SK-N-SH treated with all-trans-retinoic acid at 6 μM for 48 hours (cell line): ENCODE data around the gene MRAP.

ENCODE experiments used
- ATAC-seq: fragments of 200-7000 bp; cut with Tn5 transposase; 3 replicates; pipeline ENCODE4 v1.9.1; 2020; ENCODE audit warnings: mild to moderate bottlenecking, moderate library complexity
- BACH2 ChIP-seq: fragments of 250-450 bp; sonication (Bioruptor Pico); IDR thresholded peaks from 2 replicates; pipeline ENCODE4 v1.9.0; 2021; ENCODE audit warnings: mild to moderate bottlenecking, borderline replicate concordance
- ESRRG ChIP-seq: fragments of 250-450 bp; sonication (Bioruptor Pico); IDR thresholded peaks from 2 replicates; pipeline ENCODE4 v1.6.1; 2021; ENCODE audit warnings: mild to moderate bottlenecking
- GLIS3 ChIP-seq: fragments of 250-450 bp; sonication (Bioruptor Pico); IDR thresholded peaks from 2 replicates; pipeline ENCODE4 v1.5.0; 2020; ENCODE audit warnings: mild to moderate bottlenecking, moderate library complexity
- ISL1 ChIP-seq: fragments of 250-450 bp; sonication (Bioruptor Pico); IDR thresholded peaks from 2 replicates; pipeline ENCODE4 v2.1.2; 2022; ENCODE audit warnings: mild to moderate bottlenecking, moderate library complexity
- OSR1 ChIP-seq: fragments of 250-450 bp; sonication (Bioruptor Pico); IDR thresholded peaks from 2 replicates; pipeline ENCODE4 v1.8.0; 2022; ENCODE audit warnings: moderate library complexity, mild to moderate bottlenecking, inconsistent platforms
- PATZ1 ChIP-seq: fragments of 250-450 bp; sonication (Bioruptor Pico); IDR thresholded peaks from 2 replicates; pipeline ENCODE4 v1.8.0; 2020; ENCODE audit warnings: mild to moderate bottlenecking, moderate library complexity, borderline replicate concordance
- POU6F1 ChIP-seq: fragments of 250-450 bp; sonication (Bioruptor Pico); IDR thresholded peaks from 2 replicates; pipeline ENCODE4 v1.8.0; 2021; ENCODE audit warnings: low read depth, mild to moderate bottlenecking, moderate library complexity, borderline replicate concordance
- PPARA ChIP-seq: fragments of 250-450 bp; sonication (Bioruptor Pico); IDR thresholded peaks from 2 replicates; pipeline ENCODE4 v1.5.0; 2020; ENCODE audit warnings: mild to moderate bottlenecking, borderline replicate concordance
- RARB ChIP-seq: fragments of 250-450 bp; sonication (Bioruptor Pico); IDR thresholded peaks from 2 replicates; pipeline ENCODE4 v1.8.0; 2021; ENCODE audit warnings: mild to moderate bottlenecking, moderate library complexity
- SNAI2 ChIP-seq: fragments of 250-450 bp; sonication (Bioruptor Pico); IDR thresholded peaks from 2 replicates; pipeline ENCODE4 v1.5.0; 2020; ENCODE audit warnings: mild to moderate bottlenecking, moderate library complexity
- TCF4 ChIP-seq: fragments of 250-450 bp; sonication (Bioruptor Pico); IDR thresholded peaks from 2 replicates; pipeline ENCODE4 v1.8.0; 2021; ENCODE audit warnings: mild to moderate bottlenecking, moderate library complexity, borderline replicate concordance
- TOX ChIP-seq: fragments of 250-450 bp; sonication (Bioruptor Pico); IDR thresholded peaks from 2 replicates; pipeline ENCODE4 v1.8.0; 2021; ENCODE audit warnings: mild to moderate bottlenecking, moderate library complexity, borderline replicate concordance
- ZC3H10 ChIP-seq: fragments of 250-450 bp; sonication (Bioruptor Pico); IDR thresholded peaks from 2 replicates; pipeline ENCODE4 v1.5.1; 2021; ENCODE audit warnings: mild to moderate bottlenecking, moderate library complexity
- ZFP3 ChIP-seq: fragments of 250-450 bp; sonication (Bioruptor Pico); IDR thresholded peaks from 2 replicates; pipeline ENCODE4 v1.5.0; 2020; ENCODE audit warnings: mild to moderate bottlenecking, moderate library complexity
- ZFP30 ChIP-seq: fragments of 450-650 bp; formaldehyde crosslinking; IDR thresholded peaks from 2 replicates; pipeline ENCODE4 v1.5.0; 2022; ENCODE audit warnings: mild to moderate bottlenecking, moderate library complexity
- ZNF565 ChIP-seq: fragments of 450-650 bp; formaldehyde crosslinking; conservative IDR thresholded peaks from 2 replicates; pipeline ENCODE4 v1.5.0; 2020; ENCODE audit warnings: low read depth, mild to moderate bottlenecking, moderate library complexity
- ZNF70 ChIP-seq: fragments of 450-650 bp; formaldehyde crosslinking; IDR thresholded peaks from 2 replicates; pipeline ENCODE4 v1.5.0; 2020; ENCODE audit warnings: mild to moderate bottlenecking, moderate library complexity
- ZNF8 ChIP-seq: fragments of 450-650 bp; formaldehyde crosslinking; IDR thresholded peaks from 2 replicates; pipeline ENCODE4 v1.5.0; 2020; ENCODE audit warnings: mild to moderate bottlenecking, moderate library complexity
- TF ChIP-seq, protein P1 (sequence below): fragments of 250-450 bp; sonication (Bioruptor Pico); IDR thresholded peaks from 2 replicates; pipeline ENCODE4 v1.5.1; 2021; ENCODE audit warnings: mild to moderate bottlenecking, moderate library complexity
- TF ChIP-seq, protein P2 (sequence below): fragments of 250-450 bp; sonication (Bioruptor Pico); IDR thresholded peaks from 2 replicates; pipeline ENCODE4 v1.5.0; 2020; ENCODE audit warnings: mild to moderate bottlenecking, moderate library complexity
- TF ChIP-seq, protein P3 (sequence below): fragments of 250-450 bp; sonication (Bioruptor Pico); IDR thresholded peaks from 2 replicates; pipeline ENCODE4 v1.5.1; 2020; ENCODE audit warnings: low read depth, mild to moderate bottlenecking, moderate library complexity

MRAP gene

DNA sequence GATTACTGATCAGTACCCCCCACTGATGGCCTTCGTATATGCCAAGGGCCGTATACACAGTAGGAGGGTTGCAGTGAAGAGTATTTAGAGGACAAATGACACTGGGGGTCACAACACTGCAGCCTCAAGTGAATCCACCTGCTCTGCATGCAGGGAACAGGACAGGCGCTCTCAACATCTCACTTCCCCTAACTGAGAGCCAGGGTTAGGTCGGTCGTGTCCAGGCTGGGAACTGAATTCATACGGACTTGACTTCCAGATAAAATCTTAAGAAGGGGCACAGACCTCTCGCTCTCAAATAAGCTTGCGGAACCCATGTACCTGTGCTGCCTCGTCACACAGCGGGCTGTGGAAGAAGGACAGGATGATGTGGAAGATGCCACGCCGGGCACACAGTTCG, 22.8 kb downstream of the MRAP start:
- ATAC-seq = no peak
- TF ChIP-seq ZFP3 (CRISPR knock-in tag) = no peak
- no peak for TF ChIP-seq RARB (CRISPR knock-in tag)
- no peak for TF ChIP-seq BACH2 (CRISPR knock-in tag)
- TF ChIP-seq SNAI2 (CRISPR knock-in tag) = no peak
- TF ChIP-seq TCF4 (CRISPR knock-in tag) = no peak
- no peak for TF ChIP-seq ZNF565 (CRISPR knock-in tag)
- TF ChIP-seq ZNF8 = no peak
- no peak for TF ChIP-seq OSR1 (CRISPR knock-in tag)
- TF ChIP-seq, protein P1, sequence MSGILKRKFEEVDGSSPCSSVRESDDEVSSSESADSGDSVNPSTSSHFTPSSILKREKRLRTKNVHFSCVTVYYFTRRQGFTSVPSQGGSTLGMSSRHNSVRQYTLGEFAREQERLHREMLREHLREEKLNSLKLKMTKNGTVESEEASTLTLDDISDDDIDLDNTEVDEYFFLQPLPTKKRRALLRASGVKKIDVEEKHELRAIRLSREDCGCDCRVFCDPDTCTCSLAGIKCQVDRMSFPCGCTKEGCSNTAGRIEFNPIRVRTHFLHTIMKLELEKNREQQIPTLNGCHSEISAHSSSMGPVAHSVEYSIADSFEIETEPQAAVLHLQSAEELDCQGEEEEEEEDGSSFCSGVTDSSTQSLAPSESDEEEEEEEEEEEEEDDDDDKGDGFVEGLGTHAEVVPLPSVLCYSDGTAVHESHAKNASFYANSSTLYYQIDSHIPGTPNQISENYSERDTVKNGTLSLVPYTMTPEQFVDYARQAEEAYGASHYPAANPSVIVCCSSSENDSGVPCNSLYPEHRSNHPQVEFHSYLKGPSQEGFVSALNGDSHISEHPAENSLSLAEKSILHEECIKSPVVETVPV (CRISPR knock-in tag) = no peak
- no peak for TF ChIP-seq ISL1 (CRISPR knock-in tag)
- TF ChIP-seq ZFP30 (CRISPR knock-in tag) = no peak
- no peak for TF ChIP-seq POU6F1
- TF ChIP-seq PPARA (CRISPR knock-in tag) = no peak
- TF ChIP-seq GLIS3 (CRISPR knock-in tag) = no peak
- no peak for TF ChIP-seq ESRRG
- TF ChIP-seq TOX (CRISPR knock-in tag) = no peak
- TF ChIP-seq, all 23 proteins: peak for 0

DNA sequence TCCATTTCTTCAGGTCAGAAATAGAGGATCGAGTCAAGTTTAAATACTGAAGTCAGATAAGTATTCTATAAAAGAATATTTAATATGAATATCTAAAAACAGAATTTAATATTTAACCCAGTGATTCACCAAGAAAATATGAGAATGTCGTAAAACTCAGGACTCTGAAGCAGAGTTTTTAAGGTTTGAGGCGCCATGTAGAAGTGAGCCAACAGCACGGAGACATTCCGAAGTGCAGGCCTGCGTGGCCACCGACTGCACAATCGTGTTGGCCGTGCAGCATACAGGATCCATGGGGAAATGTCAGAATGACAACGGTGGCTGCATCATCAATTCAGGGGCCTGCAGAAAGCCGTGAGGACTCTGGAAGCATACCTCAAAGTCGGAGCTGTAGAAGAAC, 23.4 kb downstream of the MRAP start:
- TF ChIP-seq GLIS3 (CRISPR knock-in tag) = no peak
- TF ChIP-seq ZNF70 (CRISPR knock-in tag) = no peak
- no peak for TF ChIP-seq PPARA (CRISPR knock-in tag)
- TF ChIP-seq ZFP30 (CRISPR knock-in tag) = no peak
- TF ChIP-seq ZNF565 (CRISPR knock-in tag) = no peak
- no peak for TF ChIP-seq PATZ1
- no peak for TF ChIP-seq TCF4 (CRISPR knock-in tag)
- TF ChIP-seq ISL1 (CRISPR knock-in tag) = no peak
- TF ChIP-seq, protein P2, sequence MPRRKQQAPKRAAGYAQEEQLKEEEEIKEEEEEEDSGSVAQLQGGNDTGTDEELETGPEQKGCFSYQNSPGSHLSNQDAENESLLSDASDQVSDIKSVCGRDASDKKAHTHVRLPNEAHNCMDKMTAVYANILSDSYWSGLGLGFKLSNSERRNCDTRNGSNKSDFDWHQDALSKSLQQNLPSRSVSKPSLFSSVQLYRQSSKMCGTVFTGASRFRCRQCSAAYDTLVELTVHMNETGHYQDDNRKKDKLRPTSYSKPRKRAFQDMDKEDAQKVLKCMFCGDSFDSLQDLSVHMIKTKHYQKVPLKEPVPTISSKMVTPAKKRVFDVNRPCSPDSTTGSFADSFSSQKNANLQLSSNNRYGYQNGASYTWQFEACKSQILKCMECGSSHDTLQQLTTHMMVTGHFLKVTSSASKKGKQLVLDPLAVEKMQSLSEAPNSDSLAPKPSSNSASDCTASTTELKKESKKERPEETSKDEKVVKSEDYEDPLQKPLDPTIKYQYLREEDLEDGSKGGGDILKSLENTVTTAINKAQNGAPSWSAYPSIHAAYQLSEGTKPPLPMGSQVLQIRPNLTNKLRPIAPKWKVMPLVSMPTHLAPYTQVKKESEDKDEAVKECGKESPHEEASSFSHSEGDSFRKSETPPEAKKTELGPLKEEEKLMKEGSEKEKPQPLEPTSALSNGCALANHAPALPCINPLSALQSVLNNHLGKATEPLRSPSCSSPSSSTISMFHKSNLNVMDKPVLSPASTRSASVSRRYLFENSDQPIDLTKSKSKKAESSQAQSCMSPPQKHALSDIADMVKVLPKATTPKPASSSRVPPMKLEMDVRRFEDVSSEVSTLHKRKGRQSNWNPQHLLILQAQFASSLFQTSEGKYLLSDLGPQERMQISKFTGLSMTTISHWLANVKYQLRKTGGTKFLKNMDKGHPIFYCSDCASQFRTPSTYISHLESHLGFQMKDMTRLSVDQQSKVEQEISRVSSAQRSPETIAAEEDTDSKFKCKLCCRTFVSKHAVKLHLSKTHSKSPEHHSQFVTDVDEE = no peak
- TF ChIP-seq, protein P1 (CRISPR knock-in tag) = no peak
- no peak for TF ChIP-seq ZC3H10 (CRISPR knock-in tag)
- no peak for TF ChIP-seq SNAI2 (CRISPR knock-in tag)
- TF ChIP-seq ZFP3 (CRISPR knock-in tag) = no peak
- no peak for TF ChIP-seq OSR1 (CRISPR knock-in tag)
- no peak for TF ChIP-seq ESRRG
- TF ChIP-seq RARB (CRISPR knock-in tag) = no peak
- no peak for ATAC-seq

- no peak for ATAC-seq
- TF ChIP-seq ZNF70 (CRISPR knock-in tag) = no peak
- TF ChIP-seq, protein P1 (CRISPR knock-in tag) = no peak
- no peak for TF ChIP-seq TCF4 (CRISPR knock-in tag)
- TF ChIP-seq OSR1 (CRISPR knock-in tag) = no peak
- TF ChIP-seq BACH2 (CRISPR knock-in tag) = no peak
- TF ChIP-seq RARB (CRISPR knock-in tag) = no peak
- TF ChIP-seq, protein P2 = no peak
- TF ChIP-seq, protein P3, sequence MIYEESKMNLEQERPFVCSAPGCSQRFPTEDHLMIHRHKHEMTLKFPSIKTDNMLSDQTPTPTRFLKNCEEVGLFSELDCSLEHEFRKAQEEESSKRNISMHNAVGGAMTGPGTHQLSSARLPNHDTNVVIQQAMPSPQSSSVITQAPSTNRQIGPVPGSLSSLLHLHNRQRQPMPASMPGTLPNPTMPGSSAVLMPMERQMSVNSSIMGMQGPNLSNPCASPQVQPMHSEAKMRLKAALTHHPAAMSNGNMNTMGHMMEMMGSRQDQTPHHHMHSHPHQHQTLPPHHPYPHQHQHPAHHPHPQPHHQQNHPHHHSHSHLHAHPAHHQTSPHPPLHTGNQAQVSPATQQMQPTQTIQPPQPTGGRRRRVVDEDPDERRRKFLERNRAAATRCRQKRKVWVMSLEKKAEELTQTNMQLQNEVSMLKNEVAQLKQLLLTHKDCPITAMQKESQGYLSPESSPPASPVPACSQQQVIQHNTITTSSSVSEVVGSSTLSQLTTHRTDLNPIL (CRISPR knock-in tag) = no peak
Observed at GRCh38 chr21:32322676-32323075, 24.0 kb downstream of the MRAP start.
